AG04450 (cell line): ENCODE measurements around the gene PPM1M. TPM values are rescaled to one million over a fixed set of nuclear protein-coding genes. Genes with fewer than 3 reads are reported as not detected.

Experiments
- CTCF ChIA-PET: fragments of 300-600, 350-600 bp; formaldehyde crosslinking; extraction: SDS; loops from one replicate; lab custom pipeline; 2022; ENCODE audit warnings: antibody characterized with exemption, inconsistent platforms; lab: Charles Lee
- POLR2A ChIA-PET: fragments of 350-600 bp; formaldehyde crosslinking; extraction: SDS; loops from one replicate; lab custom pipeline; 2021; ENCODE audit warnings: antibody characterized with exemption, inconsistent platforms; lab: Yijun Ruan, JAX
- DNase-seq: peaks from one replicate; pipeline ENCODE4 v3.0.0-alpha.2; 2011; ENCODE audit warnings: low read depth, low spot score
- H3K27ac ChIP-seq: one replicate; pipeline ENCODE4 v1.5.1; 2012; ENCODE audit warnings: low read depth, low read length, control low read depth
- H3K27me3 ChIP-seq: one replicate; pipeline ENCODE4 v1.6.0; 2012; ENCODE audit warnings: low read length; ENCODE audit not compliant: control insufficient read depth, insufficient read depth
- H3K4me3 ChIP-seq: 2 replicates; pipeline ENCODE4 v1.5.1; 2011; ENCODE audit warnings: mild to moderate bottlenecking, low read depth, low read length, control low read depth
- H3K9me3 ChIP-seq: 2 replicates; pipeline ENCODE4 v1.5.1; 2012; ENCODE audit warnings: low read length; ENCODE audit not compliant: control insufficient read depth, insufficient read depth
- polyA plus RNA-seq: library from polyadenylated mRNA; depleted of rRNA; stranded (reverse); fragments of >200 nt; gene quantifications from 2 replicates; pipeline ENCODE4 v1.2.3, GENCODE V29; 2011
- TF ChIP-seq, protein P1 (sequence below): IDR thresholded peaks from 2 replicates; pipeline ENCODE4 v1.5.1; 2011; ENCODE audit warnings: low read depth, low read length, control low read depth, inconsistent platforms

The PPM1M gene
- polyA plus RNA-seq, 1 experiment: 29.2 TPM

DNA sequence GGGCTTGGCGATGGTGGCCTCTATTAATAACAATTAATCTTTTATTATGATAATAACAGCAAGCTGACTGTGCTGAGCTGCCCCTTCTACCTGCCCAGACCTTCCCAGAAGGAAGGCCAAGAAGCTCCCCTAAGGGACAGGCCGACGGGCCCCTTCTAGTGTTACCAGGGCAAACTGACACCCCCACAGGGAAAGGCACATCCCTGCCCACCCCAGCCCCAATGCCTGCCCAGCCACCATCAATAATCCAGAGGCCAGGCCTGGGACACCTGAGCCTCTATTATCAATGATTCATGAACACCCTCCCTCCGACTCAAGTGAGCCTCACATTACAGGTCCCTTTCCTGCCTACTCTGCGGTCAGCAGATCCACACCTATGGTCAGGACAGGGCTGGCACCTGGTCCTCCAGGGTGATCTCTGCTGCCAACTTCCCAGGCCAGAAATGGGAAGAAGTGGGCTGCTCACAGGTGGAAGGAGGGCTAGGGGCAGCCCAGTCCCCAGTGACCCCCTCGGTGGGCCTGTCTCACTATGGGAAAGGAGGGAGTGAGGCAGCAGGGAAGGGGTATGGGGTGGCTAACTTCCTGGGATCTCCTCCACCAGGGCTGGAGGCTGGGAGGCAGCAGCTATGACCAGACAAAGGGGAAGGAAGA lies 8.4 kb upstream of the PPM1M start:
- TF ChIP-seq, protein P1, sequence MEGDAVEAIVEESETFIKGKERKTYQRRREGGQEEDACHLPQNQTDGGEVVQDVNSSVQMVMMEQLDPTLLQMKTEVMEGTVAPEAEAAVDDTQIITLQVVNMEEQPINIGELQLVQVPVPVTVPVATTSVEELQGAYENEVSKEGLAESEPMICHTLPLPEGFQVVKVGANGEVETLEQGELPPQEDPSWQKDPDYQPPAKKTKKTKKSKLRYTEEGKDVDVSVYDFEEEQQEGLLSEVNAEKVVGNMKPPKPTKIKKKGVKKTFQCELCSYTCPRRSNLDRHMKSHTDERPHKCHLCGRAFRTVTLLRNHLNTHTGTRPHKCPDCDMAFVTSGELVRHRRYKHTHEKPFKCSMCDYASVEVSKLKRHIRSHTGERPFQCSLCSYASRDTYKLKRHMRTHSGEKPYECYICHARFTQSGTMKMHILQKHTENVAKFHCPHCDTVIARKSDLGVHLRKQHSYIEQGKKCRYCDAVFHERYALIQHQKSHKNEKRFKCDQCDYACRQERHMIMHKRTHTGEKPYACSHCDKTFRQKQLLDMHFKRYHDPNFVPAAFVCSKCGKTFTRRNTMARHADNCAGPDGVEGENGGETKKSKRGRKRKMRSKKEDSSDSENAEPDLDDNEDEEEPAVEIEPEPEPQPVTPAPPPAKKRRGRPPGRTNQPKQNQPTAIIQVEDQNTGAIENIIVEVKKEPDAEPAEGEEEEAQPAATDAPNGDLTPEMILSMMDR: no peak

GRCh38 chr3:52237657-52238172 lies 7.8 kb upstream of the PPM1M start:
- DNase-seq: peak; percentile 66
- Histone ChIP-seq H3K4me3 (peak overlapping the region; percentile 96), H3K27me3 (no peaks in the 10 kb centered on the region), H3K27ac (peak overlapping the region; percentile 99), H3K9me3 (no peaks in the 10 kb centered on the region; the same call in 1 of the 2 replicates)
- POLR2A ChIA-PET: interaction anchor here (1.2 to 2.3 kb wide), 6 partner anchors 8 to 83 kb away, joined by 3 to 14 read pairs (median 6); partner anchors contain the start of genes GLYCTK, POC1A, PPM1M and WDR82
- CTCF ChIA-PET: interaction anchor here (0.9 to 4.8 kb wide), 6 partner anchors 11 to 101 kb away, joined by 3 to 52 read pairs (median 5); no protein-coding TSS in a partner anchor
- TF ChIP-seq, protein P1: no peak

More for the DNA sequence above, 8.4 kb upstream of the PPM1M start:
- no peaks in the 10 kb centered on the region; the same call in 1 of the 2 replicates for H3K9me3 ChIP-seq
- ChIA-PET POLR2A (interaction anchor here (1.2 to 2.3 kb wide), 6 partner anchors 9 to 82 kb away, joined by 3 to 14 read pairs (median 6); partner anchors contain the start of genes GLYCTK, POC1A, PPM1M and WDR82), CTCF (interaction anchor here (0.9 to 4.8 kb wide), 7 partner anchors 10 to 102 kb away, joined by 3 to 52 read pairs (median 4); no protein-coding TSS in a partner anchor)
- H3K4me3 ChIP-seq: peak overlapping the region; percentile 96
- no peak for DNase-seq
- no peaks in the 10 kb centered on the region for H3K27me3 ChIP-seq
- peak overlapping the region; percentile 99 for H3K27ac ChIP-seq

GRCh38 chr3:52238193-52238760 lies 7.3 kb upstream of the PPM1M start:
- ChIA-PET POLR2A (interaction anchor here (0.6 to 2.3 kb wide), 7 partner anchors 8 to 84 kb away, joined by 3 to 14 read pairs (median 6); partner anchors contain the start of genes GLYCTK, POC1A, PPM1M and WDR82), CTCF (interaction anchor here (0.9 to 4.8 kb wide), 4 partner anchors 17 to 101 kb away, joined by 3 to 52 read pairs (median 5); no protein-coding TSS in a partner anchor)
- peak overlapping the region; percentile 96 for H3K4me3 ChIP-seq
- TF ChIP-seq, protein P1: no peak
- H3K9me3 ChIP-seq: no peaks in the 10 kb centered on the region; the same call in 1 of the 2 replicates
- no peak for DNase-seq
- H3K27me3 ChIP-seq: no peaks in the 10 kb centered on the region
- H3K27ac ChIP-seq: peak overlapping the region; percentile 99

DNA sequence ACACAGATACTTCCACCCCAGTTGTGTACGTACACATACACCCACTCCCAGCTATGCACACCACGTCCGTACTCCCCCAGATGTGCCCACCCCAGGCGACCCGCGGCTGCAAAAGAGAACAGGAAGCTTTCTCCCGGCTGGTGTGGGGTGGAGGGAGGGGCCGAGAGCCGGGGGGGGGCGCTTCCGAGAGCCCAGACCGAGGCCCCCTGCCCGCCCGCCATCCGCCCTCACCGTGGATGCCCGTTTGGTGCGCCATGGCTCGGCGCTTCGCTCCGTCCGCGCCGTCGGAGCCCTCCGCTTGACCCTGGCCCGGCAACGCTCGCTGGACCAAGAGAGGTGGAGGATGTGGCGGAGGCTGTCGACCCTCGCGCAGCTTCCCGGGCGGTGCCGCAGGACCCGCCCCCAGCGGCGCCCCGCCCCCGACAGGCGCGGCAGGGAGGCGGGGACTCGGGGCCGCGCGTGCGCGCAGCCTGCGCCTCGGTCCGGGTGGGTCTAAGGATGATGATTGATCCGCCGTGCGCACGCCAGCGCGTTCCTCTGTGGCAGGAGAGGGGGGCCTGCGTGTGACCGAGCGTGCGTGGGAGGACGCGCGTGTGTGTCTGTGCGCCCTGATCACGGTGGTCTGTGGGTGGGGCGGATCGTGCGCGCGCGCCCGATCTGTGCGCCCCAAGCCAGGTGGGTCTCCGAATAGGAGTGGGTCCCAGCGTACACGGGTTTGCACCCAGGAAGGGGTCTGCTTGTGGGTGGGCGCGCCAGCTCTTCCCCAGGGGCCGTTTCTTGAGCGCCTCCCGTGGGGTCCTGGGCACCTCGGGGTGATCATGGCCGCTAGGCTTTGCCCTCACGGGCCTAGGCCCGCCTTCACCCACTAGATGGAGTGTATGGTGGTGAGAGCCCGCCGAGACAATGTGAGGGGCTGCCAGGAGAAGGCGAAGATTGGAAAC lies 6.5 kb upstream of the PPM1M start, which contains the start of gene TWF2:
TSS of gene TWF2 (minus strand) at position 398 of the 941 bp plus-strand sequence. CDS start at position 256, 142 bp downstream.
- CTCF ChIA-PET: interaction anchor here (1.3 to 1.4 kb wide), 2 partner anchors 33 to 100 kb away, joined by 3 to 4 read pairs; no protein-coding TSS in a partner anchor
- H3K27ac ChIP-seq: peak within 1 kb of the TSS; percentile 99
- TF ChIP-seq, protein P1: peak; percentile 40
- peaks cover 7% of the 10 kb centered on the region for H3K9me3 ChIP-seq
- DNase-seq: peak; percentile 45
- no peaks in the 10 kb centered on the region for H3K27me3 ChIP-seq
- peak within 1 kb of the TSS; percentile 96 for H3K4me3 ChIP-seq
- POLR2A ChIA-PET: interaction anchor here (0.6 to 2.3 kb wide), 4 partner anchors 11 to 64 kb away, joined by 3 to 14 read pairs (median 5); partner anchors contain the start of gene WDR82
